Aorta (tissue), 5 donors: ENCODE data around the gene KDM1B. TPM values are rescaled to one million over a fixed set of nuclear protein-coding genes. Genes with fewer than 3 reads are reported as not detected.
A peak's percentile ranks its signal among the peaks of the same experiment; 100 is the strongest.

ENCODE experiments used
- ATAC-seq: fragments of 200-7000 bp; cut with Tn5 transposase; one replicate; pipeline ENCODE4 v1.9.1; 2022; ENCODE audit warnings: moderate library complexity; ENCODE audit not compliant: low FRiP score
- DNase-seq, 2 donors: peaks; one replicate each; pipeline ENCODE4 v3.0.0-alpha.2; 2020
- H3K27ac ChIP-seq, 2 donors: one replicate each; pipeline ENCODE4 v1.5.1; 2013; ENCODE audit warnings: low read length in 2 of 2, mild to moderate bottlenecking in 2 of 2, moderate library complexity in 2 of 2, control low read depth in 1 of 2, inconsistent platforms in 1 of 2, low read depth in 1 of 2
- H3K27me3 ChIP-seq, 2 donors: one replicate each; pipeline ENCODE4 v1.6.1; 2013; ENCODE audit warnings: control low read depth in 1 of 2, low read length in 1 of 2, mild to moderate bottlenecking in 1 of 2, moderate library complexity in 1 of 2; ENCODE audit not compliant: insufficient read depth in 2 of 2, control insufficient read depth in 1 of 2
- H3K36me3 ChIP-seq, 2 donors: one replicate each; pipeline ENCODE4 v1.6.1; 2013; ENCODE audit warnings: control low read depth in 1 of 2, low read length in 1 of 2, mild to moderate bottlenecking in 1 of 2; ENCODE audit not compliant: insufficient read depth in 2 of 2, control insufficient read depth in 1 of 2
- H3K4me1 ChIP-seq, 2 donors: one replicate each; pipeline ENCODE4 v1.6.1; 2013; ENCODE audit warnings: low read length in 2 of 2, control low read depth in 1 of 2, mild to moderate bottlenecking in 1 of 2, moderate library complexity in 1 of 2; ENCODE audit not compliant: insufficient read depth in 2 of 2, control insufficient read depth in 1 of 2
- H3K4me3 ChIP-seq, 2 donors: one replicate each; pipeline ENCODE4 v1.5.1; 2013; ENCODE audit warnings: low read length in 2 of 2, control low read depth in 1 of 2, mild to moderate bottlenecking in 1 of 2
- H3K9me3 ChIP-seq: one replicate; pipeline ENCODE4 v1.6.1; 2013; ENCODE audit warnings: mild to moderate bottlenecking, low read length; ENCODE audit not compliant: control insufficient read depth
- WGBS, 2 donors: extraction: QIAGEN DNeasy Blood & Tissue Kit; methylation state at CpG; one replicate each; pipeline ENCODE4 v1.1.7; 2013; 5-methylcytosine and 5-hydroxymethylcytosine counted together
- intact Hi-C, 2 donors: fragments of 100-400 bp; cut with DNase I; formaldehyde crosslinking; loops; one replicate each; pipeline versions ENCODE4 v1.14.2 to v1.15.0; 2022
- long read RNA-seq, 2 donors: library from polyadenylated mRNA; unstranded; transcript quantifications; one replicate each; pipeline ENCODE4 v2.0.0, GENCODE V29; 2020 to 2021
- polyA plus RNA-seq, 2 donors: library from polyadenylated mRNA; stranded (reverse); fragments of 200-250 nt; gene quantifications; one replicate each; pipeline ENCODE4 v1.2.3, GENCODE V29; 2013
- total RNA-seq, 2 donors: library from RNA; stranded (reverse); fragmentation: NEBNext Ultra II Directional; extraction: Animal tissue kit (Norgen Biotek cat#: 25700); gene quantifications; one replicate each; pipeline ENCODE4 v1.2.1, GENCODE V29; 2021
- donor health status: healthy with polysubstance abuse.
- donor health status: Bipolar disorder and iron deficiency.
- donor health status: DM: no; HTN: no; CAD: no.
- donor health status: DM: no; HTN: no; CAD: no.
- donor health status: DM: yes; HTN: yes; CAD: no.

KDM1B gene
- total RNA-seq = 10 to 100 TPM; 12.6 to 15.3 TPM
- polyA plus RNA-seq = 1 to 10 TPM; 4.5 to 5.0 TPM
- long read RNA-seq, donor 1, partial matches to known transcripts = 0 of 1 reads
- long read RNA-seq, donor 1, other reads (novel, unspliced or antisense) = 1 of 1 reads
- long read RNA-seq, donor 2, partial matches to known transcripts = 1 of 4 reads
- long read RNA-seq, donor 2, other reads (novel, unspliced or antisense) = 3 of 4 reads

DNA sequence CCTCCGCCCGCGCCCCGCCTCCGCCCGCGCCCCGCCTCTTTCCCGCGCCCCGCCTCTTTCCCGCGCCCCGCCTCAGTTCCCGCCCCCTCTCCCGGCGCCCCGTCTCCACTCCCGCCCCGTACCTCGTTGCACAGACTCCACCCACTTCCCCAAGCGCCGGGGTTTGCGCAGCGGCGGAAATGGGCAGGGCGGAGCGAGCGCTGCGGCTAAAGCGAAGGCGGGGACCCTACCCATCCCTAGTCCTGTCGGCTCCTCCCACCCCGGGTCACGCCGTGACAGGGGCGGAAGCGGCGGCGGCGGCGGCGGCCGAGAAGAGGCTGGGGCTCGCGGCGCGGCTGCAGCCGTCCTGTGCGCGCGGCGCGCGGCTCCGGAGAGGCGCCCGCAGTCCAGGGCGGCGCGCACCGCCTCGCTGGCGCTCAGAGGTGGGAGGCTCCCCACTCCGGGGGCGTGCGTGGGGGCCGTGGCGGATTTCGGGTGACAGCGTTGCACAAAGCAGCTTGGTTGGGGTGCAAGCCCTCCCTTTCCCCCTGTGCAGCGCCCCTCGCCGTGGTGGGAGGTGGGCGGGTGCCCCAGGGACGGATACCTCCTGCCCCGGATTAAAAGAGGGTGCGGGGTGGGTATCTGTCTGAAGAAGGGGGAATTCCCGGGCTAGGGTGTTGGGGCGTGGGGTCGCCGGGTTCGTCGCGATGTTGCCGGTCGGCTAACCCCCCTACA, at the start of gene KDM1B:
TSS of gene KDM1B (plus strand) at position 273 of the 714 bp plus-strand sequence. CDS start 4,474 bp downstream, outside the sequence.
- Histone ChIP-seq H3K36me3 (no peaks in the 10 kb centered on the region), H3K27ac (peak within 1 kb of the TSS in 1 of 2 donors; percentile 34), H3K9me3 (no peaks in the 10 kb centered on the region), H3K4me1 (no peaks in the 10 kb centered on the region), H3K27me3 (no peaks in the 10 kb centered on the region), H3K4me3 (peak within 1 kb of the TSS; percentile 85 to 91)
- intact Hi-C loops = loop anchor here in 1 of 2 donors (5.0 kb wide), 1 partner anchor 107 kb away; the partner anchor contains the start of gene DEK
- DNase-seq (peak; percentile 99), ATAC-seq (peak; percentile 100)
- WGBS, 2 donors = 1% methylated on average over 59 to 87 of the region's 87 CpGs

DNA sequence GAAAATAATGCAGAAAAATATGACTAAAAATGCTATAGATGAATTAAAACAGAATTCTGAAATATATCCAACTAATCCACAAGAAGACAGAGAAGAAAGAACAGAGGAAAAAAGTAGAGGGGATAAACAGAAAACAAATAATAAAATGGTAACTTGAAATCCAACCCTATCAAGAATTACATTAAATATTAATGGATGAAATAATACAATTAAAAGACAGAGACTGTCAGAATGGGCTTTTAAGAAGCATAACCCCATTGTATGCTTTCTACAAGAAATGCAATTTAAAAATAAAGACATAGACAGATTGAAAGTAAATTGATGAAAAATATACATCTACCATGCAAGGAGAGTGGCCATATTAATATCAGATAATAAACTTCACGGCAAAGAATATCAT, 48.2 kb upstream of the KDM1B start:
- Histone ChIP-seq H3K4me3 (no peak overlapping the region), H3K36me3 (no peaks in the 10 kb centered on the region), H3K27ac (no peak overlapping the region), H3K9me3 (peaks cover 1% of the 10 kb centered on the region), H3K27me3 (no peaks in the 10 kb centered on the region), H3K4me1 (no peaks in the 10 kb centered on the region)
- ATAC-seq = no peak
- DNase-seq = no peak
- intact Hi-C loops = no loop called here
- 93 to 98% methylated on average over 1 of the region's 1 CpG for WGBS, 2 donors

- Histone ChIP-seq H3K36me3 (no peaks in the 10 kb centered on the region), H3K9me3 (peaks cover 1% of the 10 kb centered on the region), H3K27me3 (no peaks in the 10 kb centered on the region), H3K4me3 (no peak overlapping the region), H3K4me1 (no peaks in the 10 kb centered on the region), H3K27ac (peak overlapping the region in 1 of 2 donors; percentile 28)
- no peak for DNase-seq
- intact Hi-C loops = no loop called here
- ATAC-seq = no peak
Measured at GRCh38 chr6:18110162-18110561, 45.1 kb upstream of the KDM1B start.

DNA sequence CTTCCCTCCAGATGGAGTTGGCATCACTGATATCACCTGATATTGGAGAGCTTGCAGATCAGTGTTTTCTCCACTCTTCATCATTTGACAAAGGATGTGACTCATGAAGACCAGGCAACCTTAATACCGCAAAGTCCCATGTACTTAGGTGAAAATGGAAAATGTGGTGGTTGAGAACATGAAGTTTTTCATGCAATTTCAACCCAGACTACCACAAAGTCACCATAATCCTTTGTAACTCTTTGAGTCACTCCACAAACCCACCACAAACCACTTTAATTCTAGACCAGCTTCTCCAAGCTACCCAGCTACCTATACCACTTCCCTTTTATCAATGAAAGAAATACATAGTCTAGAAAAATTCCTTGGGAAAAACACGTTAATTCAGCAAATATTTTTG, 39.9 kb upstream of the KDM1B start:
- H3K36me3 ChIP-seq = no peaks in the 10 kb centered on the region
- H3K4me3 ChIP-seq = no peak overlapping the region
- H3K27ac ChIP-seq = no peak overlapping the region
- H3K9me3 ChIP-seq = no peaks in the 10 kb centered on the region
- DNase-seq (no peak), ATAC-seq (no peak)
- intact Hi-C loops = no loop called here
- WGBS, 2 donors = 81 to 88% methylated on average over 2 of the region's 2 CpGs
- no peaks in the 10 kb centered on the region for H3K4me1 ChIP-seq
- H3K27me3 ChIP-seq = no peaks in the 10 kb centered on the region

- ATAC-seq = no peak
- no peak overlapping the region for H3K27ac ChIP-seq
- no peaks in the 10 kb centered on the region for H3K9me3 ChIP-seq
- H3K36me3 ChIP-seq = no peaks in the 10 kb centered on the region
- DNase-seq = no peak
- 79 to 83% methylated on average over 5 of the region's 5 CpGs for WGBS, 2 donors
- no peak overlapping the region for H3K4me3 ChIP-seq
- no peaks in the 10 kb centered on the region for H3K4me1 ChIP-seq
- intact Hi-C loops = no loop called here
- no peaks in the 10 kb centered on the region for H3K27me3 ChIP-seq
Measured at GRCh38 chr6:18117136-18117535, 38.1 kb upstream of the KDM1B start.

- no peaks in the 10 kb centered on the region for H3K9me3 ChIP-seq
- H3K36me3 ChIP-seq = no peaks in the 10 kb centered on the region
- H3K4me1 ChIP-seq = no peaks in the 10 kb centered on the region
- H3K4me3 ChIP-seq = no peak overlapping the region
- WGBS, 2 donors = 10 to 14% methylated on average over 3 of the region's 3 CpGs
- H3K27me3 ChIP-seq = no peaks in the 10 kb centered on the region
- intact Hi-C loops = no loop called here
- H3K27ac ChIP-seq = no peak overlapping the region
- DNase-seq = no peak
- no peak for ATAC-seq
Measured at GRCh38 chr6:18118330-18118729, 36.9 kb upstream of the KDM1B start.

GRCh38 chr6:18119236-18119635, 36.0 kb upstream of the KDM1B start:
- Histone ChIP-seq H3K27ac (no peak overlapping the region), H3K27me3 (no peaks in the 10 kb centered on the region), H3K36me3 (no peaks in the 10 kb centered on the region), H3K4me3 (no peak overlapping the region), H3K9me3 (no peaks in the 10 kb centered on the region), H3K4me1 (no peaks in the 10 kb centered on the region)
- DNase-seq (no peak), ATAC-seq (no peak)
- intact Hi-C loops = no loop called here
- 69 to 87% methylated on average over 5 of the region's 5 CpGs for WGBS, 2 donors

- DNase-seq (no peak), ATAC-seq (peak; percentile 13)
Measured at GRCh38 chr6:18121580-18122127, 33.6 kb upstream of the KDM1B start.

More at GRCh38 chr6:18121580-18122127, 33.6 kb upstream of the KDM1B start:
- Histone ChIP-seq H3K9me3 (no peaks in the 10 kb centered on the region), H3K27me3 (no peaks in the 10 kb centered on the region), H3K4me1 (no peaks in the 10 kb centered on the region), H3K4me3 (no peak overlapping the region), H3K27ac (no peak overlapping the region), H3K36me3 (no peaks in the 10 kb centered on the region)
- 65 to 76% methylated on average over 19 of the region's 19 CpGs for WGBS, 2 donors
- intact Hi-C loops = loop anchor here (2.0 to 10.0 kb wide), 4 partner anchors 79 to 967 kb away; partner anchors contain the start of gene KIF13A (in 1 of the 2)
